HG02943 (cell line): ENCODE data around the gene HMOX1.
"Not testable (repeated sequence)": the region's sequence is repeated elsewhere in the genome, so short reads cannot be mapped to it uniquely, and the experiment has no call there.

ENCODE experiments used
- ATAC-seq: cut with Tn5 transposase; IDR thresholded peaks from one replicate; pipeline ENCODE4 v1.9.1; 2021; ENCODE audit warnings: mild to moderate bottlenecking, low read depth, moderate library complexity; ENCODE audit not compliant: unreplicated experiment

The HMOX1 gene

DNA sequence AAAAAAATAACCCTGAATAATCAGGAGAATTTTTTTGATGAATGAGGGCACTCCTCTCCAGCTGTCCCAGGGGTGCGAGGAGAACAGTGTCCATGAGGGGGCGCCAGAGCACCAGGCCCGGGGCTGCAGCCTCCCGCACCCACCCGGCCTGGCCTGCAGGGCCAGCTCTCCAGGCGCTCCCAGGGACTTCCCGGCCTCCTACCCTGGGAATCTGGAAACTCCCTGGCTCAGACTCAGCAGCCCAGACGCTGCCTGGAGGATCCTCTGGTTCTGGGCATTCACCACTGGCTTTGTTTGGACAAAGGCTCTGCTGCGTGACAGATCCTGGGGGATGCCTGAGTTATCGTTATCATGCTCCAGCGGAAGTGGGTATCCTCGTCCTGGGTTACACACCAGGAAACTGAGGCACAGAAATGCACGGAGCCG is 50.0 kb downstream of the HMOX1 start:
- no peak for ATAC-seq

DNA sequence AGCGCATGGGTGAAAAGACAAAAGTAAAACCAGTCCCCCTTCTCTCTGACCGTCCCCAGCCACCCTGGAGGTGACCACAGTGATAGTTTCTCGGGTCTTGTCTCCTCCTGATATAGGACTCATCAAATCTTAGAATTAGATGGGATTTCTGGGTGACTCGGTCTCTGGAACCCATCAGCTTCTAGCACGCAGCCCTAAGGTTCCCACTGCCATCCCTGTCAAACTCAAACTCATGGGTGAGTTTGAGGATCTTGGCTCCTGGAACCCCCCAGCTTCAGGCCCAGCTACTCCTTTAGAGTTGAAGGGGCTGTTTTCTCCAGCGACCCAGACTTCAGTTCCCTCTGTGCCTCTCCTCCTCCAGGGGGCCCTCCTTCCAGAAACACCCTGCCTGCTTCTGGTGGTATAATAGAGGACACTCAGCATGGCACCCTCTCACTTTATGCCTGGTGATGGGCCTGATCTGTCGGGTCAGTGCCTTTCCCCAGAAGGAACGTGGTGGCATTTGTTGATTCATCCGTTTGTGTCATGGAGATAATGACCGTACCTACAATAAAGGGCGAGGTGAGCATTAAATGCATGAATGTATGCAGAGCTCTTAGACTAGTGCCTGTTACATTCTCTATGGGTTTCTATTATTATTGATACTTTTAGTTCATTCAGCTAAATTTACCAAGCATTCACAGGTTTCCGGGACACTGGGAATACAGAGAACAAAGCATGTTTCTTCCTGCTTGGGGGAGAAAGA is 50.8 kb downstream of the HMOX1 start:
- ATAC-seq = no peak

- no peak for ATAC-seq
These were observed 51.5 kb downstream of the HMOX1 start for GRCh38 chr22:35432228-35432905.

GRCh38 chr22:35434061-35434710 is 53.3 kb downstream of the HMOX1 start:
- no peak for ATAC-seq

DNA sequence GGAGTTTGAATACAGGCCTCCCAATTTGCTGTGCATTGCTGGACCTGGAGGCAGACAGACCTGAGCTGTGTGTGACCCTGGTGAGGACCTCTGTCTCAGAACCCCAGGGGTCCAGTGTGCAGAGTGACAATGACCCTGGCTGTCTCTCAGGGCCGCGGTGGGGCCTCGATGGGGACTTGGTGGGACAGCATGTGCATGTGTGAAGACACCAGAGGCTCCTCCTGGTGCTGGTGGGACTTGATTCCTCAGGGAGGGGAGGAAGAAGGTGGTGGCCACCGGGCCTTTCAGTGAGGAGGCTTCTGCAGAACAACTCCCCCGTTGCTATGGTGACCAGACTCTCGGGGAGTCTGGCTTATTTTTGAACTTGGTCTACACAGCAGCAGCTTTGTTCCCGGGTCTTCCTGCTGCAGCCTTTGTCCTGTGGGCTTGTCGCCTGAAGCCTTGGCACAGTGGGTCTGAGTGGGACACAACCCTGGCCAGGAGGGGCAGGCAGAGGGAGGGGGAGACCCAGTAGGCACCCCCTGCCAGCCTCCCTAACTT is 54.4 kb downstream of the HMOX1 start:
- ATAC-seq = no peak

GRCh38 chr22:35436421-35436820 is 55.5 kb downstream of the HMOX1 start:
- ATAC-seq = no peak

DNA sequence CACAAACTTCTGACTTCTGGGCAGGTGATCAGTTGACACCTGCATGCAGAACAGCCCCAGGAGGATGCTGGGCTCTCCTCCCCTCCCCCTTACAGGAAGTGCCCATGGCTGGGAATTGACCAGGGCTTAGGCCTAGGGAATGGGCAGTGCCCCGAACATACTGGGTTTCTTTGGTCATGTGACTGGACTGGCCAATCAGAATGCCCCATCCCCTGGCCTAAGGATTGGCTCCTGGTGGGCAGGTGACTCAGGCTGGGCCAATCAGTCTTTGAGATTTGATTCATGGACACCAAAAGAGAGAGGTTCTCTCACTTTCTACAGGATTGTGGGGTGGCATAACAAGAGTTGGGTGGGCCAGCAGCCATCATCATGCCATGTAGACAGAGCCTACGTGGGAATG is 56.2 kb downstream of the HMOX1 start:
- ATAC-seq = no peak

DNA sequence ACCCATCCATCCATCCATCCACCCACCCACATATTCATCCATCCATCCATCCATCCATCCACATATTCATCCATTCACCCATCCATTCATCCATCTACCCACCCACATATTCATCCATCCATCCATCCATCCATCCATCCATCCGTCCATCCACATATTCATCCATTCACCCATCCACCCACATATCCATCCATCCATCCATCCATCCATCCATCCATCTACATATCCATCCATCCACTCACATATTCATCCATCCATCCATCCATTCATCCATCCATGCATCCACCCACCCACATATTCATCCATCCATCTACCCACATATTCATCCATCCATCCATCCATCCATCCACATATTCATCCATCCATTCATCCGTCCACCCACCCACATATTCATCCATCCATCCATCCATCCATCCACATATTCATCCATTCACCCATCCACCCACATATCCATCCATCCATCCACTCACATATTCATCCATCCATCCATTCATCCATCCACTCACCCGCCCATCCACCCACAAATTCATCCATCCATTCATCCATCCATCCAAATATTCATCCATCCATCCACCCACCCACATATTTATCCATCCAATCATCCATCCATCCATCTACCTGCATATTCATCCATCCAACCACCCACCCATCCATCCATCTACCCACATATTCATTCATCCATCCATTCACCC is 57.9 kb downstream of the HMOX1 start:
- ATAC-seq = not testable (repeated sequence)

- ATAC-seq = no peak
These were observed 58.4 kb downstream of the HMOX1 start for GRCh38 chr22:35439365-35439717.

DNA sequence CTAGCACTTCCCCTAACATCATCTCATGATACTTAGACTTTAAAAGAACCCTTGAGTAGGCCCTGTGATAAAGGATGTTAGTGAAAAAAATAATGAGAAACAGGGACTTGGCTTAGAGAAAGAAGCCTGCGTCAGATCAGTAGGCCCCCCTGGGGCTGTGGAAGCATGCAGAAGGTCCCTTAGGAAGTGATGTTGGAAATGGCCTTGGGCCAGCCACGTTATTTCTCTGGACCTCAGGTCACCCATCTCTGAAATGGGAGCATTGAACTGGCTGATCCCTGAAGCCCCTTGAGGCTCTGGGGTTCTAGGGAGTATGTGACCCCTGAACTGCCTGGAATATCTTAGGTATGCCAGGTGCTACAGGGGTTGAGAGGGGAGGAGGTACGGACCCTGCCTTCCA is 59.2 kb downstream of the HMOX1 start:
- ATAC-seq = no peak

GRCh38 chr22:35441489-35442100 is 60.7 kb downstream of the HMOX1 start:
- ATAC-seq = no peak

DNA sequence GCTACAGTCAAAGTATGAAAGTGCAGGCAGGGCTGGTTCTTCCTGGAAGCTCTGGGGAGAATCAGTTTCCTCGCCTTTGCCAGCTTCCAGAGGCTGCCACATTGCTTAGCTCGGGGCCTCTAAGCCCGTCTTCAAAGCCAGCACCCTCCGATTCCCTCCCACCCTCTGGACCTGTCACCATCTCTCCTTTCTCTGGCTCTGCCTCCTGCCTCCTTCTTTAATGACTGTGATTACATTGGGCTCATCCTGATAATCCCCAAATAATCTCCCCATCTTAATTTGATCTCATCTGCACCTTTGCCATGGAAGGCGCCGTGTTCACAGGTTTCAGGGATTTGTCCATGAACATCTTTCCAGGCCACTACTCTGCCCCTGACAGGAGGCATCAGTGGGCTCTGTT is 61.6 kb downstream of the HMOX1 start:
- no peak for ATAC-seq

GRCh38 chr22:35443338-35443737 is 62.4 kb downstream of the HMOX1 start:
- ATAC-seq = no peak
